GM21576 (cell line): Measurements from ENCODE around the gene ANKRD53.
"Not testable (repeated sequence)": the region's sequence is repeated elsewhere in the genome, so short reads cannot be mapped to it uniquely, and the experiment has no call there.

Experiments
- ATAC-seq: cut with Tn5 transposase; IDR thresholded peaks from one replicate; pipeline ENCODE4 v1.9.1; 2021; ENCODE audit warnings: mild to moderate bottlenecking, moderate library complexity; ENCODE audit not compliant: unreplicated experiment

The ANKRD53 gene

DNA sequence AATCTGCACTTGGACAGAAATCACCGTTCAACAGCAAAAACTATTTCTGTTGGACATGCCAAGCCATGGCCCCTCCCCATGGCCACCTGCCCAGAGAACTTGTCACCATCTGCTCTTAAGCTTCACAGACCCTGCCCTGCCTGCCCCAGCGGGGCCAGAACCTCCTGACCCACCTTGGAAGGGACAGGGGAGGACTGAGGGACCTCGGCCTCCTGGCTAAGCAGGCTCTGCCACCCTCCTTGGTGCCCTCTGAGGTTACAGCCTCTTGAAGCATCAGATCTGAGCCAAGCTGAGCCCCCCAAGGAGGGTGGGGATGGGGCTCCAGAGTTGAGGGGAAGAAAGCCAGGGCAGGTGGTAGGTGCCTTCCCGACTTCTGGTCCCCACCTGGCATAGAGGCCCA lies 9.7 kb downstream of the ANKRD53 start:
- no peak for ATAC-seq

- no peak for ATAC-seq
These were observed 10.6 kb downstream of the ANKRD53 start for GRCh38 chr2:70988726-70989648.

DNA sequence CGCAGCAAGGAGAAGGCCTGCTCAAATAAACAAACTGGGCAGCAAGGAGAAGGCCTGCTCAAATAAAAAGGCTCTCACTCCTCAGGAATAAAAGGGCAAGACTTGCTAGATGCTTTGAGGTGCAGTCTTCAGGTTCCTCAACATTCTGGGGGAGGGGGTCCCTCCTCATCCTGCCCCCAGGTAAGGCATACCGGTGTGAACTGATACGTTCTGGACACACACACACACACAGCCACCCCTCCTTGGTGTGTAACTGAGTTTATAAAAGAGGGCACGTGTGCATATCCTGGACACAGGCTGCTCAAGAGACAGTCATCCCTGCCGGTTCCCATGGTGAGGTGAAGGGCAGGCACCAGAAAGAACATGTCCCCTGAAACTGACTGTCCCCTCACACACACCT lies 11.8 kb downstream of the ANKRD53 start:
- no peak for ATAC-seq

DNA sequence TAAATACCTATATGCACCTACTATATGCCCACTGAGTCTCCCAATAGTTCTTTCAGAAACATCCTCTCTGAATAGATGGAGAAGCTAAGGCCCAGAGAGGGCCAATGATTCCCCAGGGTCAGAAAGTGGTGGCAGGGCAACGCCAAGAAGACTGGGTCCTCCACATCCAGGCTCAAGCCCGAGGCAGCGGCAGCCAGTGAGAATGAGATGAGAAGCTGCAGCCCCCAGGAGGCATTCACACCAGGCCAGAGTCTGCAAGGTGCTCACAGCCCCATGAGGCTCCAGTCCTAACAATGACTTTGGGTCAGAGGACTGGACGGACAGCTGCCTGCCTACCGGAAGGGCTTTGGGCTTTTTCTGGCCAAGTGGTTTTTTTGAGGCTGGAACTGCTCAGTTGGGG lies 12.7 kb downstream of the ANKRD53 start:
- ATAC-seq: no peak

GRCh38 chr2:70991742-70992141 lies 13.3 kb downstream of the ANKRD53 start:
- ATAC-seq: no peak

DNA sequence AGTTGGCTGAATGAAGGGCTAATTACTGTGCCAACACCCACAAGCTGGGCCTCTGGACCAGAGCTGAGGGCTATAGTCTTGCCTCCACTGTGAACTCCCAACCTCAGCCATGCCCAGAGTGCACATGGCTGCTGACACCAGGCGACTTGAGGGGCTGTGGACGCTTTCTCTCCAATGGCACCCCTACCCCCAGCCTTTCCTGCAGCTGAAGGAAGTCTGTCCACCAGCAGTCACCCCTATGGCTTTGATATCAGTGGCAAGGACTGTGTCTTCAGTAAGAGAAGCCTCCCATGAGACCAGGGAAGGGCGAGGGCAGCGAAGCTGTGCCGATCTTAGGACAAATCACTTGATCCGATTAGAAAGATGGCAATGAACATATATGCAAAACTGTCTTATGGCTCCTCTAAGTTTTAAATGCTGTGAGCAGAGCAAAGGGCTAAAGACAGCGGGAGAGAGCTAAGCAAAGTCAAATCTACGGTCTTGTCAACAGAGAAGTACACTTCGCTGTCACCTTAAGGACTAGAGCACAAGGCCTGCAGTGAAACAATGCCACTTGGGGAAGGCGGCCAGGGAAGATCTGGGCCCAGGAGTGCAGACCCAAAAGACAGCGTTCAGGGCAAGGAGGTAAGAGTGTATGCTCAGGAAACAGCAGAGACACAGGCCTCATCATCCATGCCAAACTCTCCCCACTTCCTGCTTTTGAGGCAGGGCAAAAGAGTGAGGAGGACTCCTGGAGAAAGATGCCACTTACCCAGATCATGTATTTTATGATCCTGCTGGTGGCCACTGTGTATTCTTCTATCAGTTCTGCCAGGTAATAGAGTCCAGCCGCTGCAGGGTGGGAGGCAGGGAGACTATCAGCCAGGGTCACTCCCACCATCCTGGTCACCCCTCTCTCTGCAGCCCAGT lies 14.8 kb downstream of the ANKRD53 start:
- ATAC-seq: no peak

GRCh38 chr2:70994009-70994698 lies 15.7 kb downstream of the ANKRD53 start:
- peak; percentile 25 for ATAC-seq

- ATAC-seq: peak; percentile 94
These were observed 16.4 kb downstream of the ANKRD53 start, which contains the start of gene TEX261 for GRCh38 chr2:70994699-70995425. TEX261 (minus strand) TSS chr2:70994873; CDS start chr2:70994757, 116 bp downstream.

- peak; percentile 51 for ATAC-seq
These were observed 16.9 kb downstream of the ANKRD53 start for GRCh38 chr2:70995426-70995729.

GRCh38 chr2:70998885-70999284 lies 20.5 kb downstream of the ANKRD53 start:
- not testable (repeated sequence) for ATAC-seq

DNA sequence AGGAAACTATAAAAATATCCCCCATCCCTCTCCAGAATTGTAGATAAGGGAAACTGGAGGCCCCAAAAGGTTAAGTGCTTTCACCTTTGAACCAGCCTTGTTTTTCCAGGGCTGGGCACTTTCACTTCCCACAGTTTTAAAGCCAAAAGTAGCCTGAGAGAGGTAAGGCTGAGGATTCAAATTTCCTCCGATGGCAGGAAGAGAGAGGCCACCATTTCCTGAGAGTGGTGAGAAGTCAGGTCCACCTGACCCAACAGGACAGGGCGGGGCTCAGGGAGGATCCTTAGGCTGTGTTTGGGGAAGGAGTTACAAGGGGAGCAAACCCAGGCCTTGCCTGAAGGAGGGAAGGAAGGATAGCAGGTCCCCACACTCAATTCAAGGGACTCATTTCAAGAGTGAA lies 20.9 kb downstream of the ANKRD53 start:
- no peak for ATAC-seq

DNA sequence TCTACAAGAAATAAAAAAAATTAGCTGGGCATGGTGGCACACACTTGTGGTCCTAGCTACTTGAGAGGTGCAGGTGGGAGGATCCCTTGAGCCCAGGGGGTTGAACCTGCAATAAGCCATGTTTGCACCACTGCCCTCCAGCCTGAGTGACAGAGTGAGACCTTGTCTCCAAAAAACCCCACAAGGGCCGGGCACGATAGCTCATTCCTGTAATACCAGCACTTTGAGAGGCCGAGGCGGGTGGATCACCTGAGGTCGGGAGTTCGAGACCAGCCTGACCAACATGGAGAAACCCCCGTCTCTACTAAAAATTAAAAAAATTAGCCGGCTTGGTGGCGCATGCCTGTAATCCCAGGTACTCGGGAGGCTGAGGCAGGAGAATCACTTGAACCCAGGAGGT lies 21.5 kb downstream of the ANKRD53 start:
- ATAC-seq: not testable (repeated sequence)

DNA sequence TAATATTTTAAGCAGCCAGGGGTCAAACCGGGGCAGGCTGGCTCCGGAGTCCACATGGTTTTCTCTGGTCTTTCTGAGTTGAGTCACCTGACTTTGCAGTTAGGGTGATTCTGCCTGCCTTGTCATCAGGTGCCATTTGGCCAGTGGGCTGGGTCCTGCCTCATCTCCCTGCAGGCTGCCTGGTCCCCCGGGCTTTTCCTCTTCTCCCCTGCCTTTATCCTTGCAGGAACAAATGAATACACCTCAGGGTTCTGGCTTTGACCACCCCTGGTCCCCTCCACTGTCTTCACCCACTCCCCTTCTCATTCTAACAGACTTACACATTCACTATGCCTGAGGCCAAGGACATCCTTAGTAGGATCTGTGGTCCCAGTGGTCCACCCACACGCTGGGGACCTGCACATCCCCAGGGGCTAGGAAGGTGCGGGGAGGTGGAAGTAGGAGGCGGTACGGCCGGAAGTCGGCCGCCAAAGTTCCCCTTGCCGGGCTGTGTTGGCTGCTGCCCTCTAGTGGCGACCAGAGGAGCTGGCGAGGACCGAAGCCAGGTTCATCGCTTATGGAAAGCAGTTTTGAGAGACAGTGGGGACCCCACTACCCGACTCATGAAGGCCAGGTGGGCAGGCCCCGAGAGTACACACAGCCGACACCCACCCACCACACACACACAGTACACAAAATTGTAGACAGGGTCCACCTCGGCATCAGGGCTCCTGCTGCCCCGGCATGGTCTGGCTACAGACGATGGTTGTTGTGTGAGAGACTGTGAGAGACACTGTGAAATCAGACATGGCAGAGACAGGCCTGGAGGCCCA lies 22.6 kb downstream of the ANKRD53 start:
- peak; percentile 94 for ATAC-seq

- no peak for ATAC-seq
These were observed 23.1 kb downstream of the ANKRD53 start for GRCh38 chr2:71001592-71001927.

DNA sequence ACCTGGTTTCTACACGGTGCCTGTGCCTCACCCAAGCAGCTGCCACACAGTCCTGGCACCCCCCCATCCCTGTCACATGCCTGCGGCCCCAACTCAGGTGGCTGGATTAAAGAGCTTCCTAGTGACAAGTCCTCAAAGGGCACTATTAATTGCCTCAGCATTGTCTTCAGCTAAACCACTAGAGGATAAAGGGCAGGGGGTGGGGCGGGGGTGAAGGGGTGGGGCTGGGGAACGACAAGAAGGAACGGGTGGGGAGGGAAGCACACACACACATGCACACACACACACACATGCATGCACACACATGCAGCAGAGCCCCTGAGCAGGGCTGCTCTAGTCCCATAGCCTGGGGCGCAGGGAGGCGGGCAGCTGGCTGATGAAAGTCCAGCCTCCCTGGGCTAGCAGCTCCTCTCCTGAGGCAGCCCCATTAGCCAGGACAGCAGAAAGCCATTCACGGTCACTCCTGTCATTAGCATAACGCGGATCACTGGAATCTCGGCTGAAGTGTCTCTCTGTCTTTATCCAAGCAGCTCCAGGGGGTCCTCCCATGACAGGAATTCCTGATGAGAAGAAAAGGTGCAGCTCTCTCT lies 23.6 kb downstream of the ANKRD53 start:
- ATAC-seq: no peak

DNA sequence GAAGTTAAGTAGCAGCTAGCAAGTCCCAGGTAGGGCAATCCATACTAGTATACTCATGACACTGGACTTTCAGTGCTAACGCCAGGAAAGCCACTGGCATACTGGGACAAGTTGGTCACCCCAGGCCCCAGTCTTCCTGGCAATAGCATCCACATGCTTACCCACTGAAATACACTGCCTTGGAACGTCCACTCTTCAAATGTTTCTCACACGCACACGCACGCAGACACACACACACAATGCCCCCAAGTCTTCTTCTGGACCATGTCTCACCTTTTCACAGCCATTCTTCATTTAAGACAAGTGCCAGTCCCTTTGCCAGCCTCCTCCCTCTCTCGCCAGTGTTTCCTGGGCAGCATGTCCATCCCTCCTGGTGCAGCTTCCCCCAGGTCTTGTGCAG lies 25.0 kb downstream of the ANKRD53 start:
- ATAC-seq: no peak

GRCh38 chr2:71003966-71004755 lies 25.7 kb downstream of the ANKRD53 start:
- ATAC-seq: no peak

DNA sequence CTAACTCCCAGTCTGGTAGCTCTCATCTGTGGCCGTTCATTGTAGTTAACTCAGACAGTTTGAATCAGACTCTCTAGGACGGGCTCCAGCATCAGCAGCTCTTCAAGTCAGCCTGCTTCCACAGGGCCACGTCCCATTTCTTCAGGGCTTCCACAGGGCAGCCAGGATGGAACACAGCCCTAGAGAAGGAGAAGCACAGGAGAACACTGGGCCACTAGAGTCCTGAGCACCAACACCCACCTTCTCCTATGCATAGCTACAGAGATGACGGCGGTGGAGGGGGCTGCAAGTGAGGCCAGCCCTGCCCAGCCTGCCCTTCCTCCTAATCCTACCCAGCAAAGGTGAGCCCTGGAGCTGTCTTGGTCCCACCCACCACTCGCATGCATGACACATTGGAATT lies 26.4 kb downstream of the ANKRD53 start:
- ATAC-seq: no peak
